ENCODE data around the gene ROS1. TPM values are rescaled to one million over a fixed set of nuclear protein-coding genes. Genes with fewer than 3 reads are reported as not detected.
"Not testable (repeated sequence)": the region's sequence is repeated elsewhere in the genome, so short reads cannot be mapped to it uniquely, and the experiment has no call there.

Gene ROS1
- total RNA-seq, 1 donor = not detected

DNA sequence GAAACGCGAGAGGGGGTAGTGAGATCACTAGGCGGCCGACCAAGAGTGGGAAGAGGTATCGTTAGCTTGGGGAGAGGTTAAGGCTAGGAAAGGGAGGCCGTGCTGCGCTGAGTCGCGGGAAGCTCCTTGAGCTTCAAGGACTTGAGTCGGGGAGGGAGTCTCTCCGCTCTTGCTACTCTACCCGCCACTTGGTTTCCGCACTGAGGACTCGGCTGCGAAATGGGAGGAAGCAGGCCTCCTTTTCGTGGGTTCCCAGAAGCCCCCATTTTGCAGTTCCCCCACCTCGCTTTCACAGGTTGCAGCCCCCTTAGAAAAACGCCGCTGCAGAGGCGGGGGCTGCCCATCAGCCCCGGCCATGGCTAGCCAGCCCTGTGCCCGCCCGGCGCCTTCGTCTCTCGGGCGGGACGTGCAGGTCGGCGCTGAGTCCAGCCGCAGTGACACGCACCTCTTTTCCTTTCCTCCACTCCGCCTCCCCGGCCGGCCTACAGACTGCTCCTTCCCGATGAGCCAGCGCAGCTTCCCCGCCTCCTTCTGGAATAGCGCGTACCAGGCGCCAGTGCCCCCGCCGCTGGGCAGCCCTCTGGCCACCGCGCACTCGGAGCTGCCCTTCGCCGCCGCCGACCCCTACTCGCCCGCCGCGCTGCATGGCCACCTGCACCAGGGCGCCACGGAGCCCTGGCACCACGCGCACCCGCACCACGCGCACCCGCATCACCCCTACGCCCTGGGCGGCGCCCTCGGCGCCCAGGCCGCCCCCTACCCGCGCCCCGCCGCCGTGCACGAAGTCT, 155.5 kb downstream of the ROS1 start:
- peak in 1 of 3 donors; percentile 21 for DNase-seq (ENCODE audit: low read depth in 2 of 3, low spot score in 2 of 3)

DNA sequence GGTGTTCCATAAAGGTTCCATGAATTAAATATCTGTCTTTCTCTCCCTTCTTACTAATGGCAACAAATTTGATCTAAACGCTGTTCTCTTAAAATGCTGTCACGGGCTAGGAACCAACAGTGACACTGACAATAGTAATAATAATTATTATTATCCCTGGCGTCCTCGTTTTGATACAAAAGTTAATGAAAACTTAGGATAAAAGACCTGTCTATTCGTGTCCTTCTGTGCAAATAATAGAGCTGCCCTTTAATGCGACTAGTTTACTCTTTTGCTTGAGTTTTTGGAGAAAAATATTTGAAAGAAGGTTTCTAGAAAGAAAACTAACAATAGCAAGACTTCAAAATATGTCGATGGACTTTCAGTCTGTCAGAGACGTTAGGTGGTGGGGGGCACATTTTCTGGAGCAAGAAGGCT, 156.1 kb downstream of the ROS1 start:
- DNase-seq (ENCODE audit: low read depth in 2 of 3, low spot score in 2 of 3) = peak in 1 of 3 donors; percentile 14

DNA sequence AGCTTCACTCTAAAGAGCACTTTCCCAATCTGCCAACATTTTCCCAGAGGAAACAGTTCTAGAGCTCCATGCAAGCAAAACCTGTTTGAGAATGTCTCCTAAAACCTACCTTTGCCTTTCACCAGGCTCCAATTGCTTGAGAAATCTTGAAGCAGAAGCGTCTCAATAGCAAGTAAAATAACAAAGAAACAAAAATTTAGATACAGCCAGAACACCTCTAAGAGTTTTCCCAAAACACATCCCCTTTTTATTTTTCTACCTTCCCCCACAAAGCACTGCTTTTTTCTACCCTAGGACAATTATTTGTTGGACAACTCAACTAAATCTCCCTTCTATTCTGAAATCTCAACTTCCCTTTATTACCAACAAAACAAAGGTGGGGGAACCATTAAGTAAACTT, 156.8 kb downstream of the ROS1 start:
- DNase-seq (ENCODE audit: low read depth in 2 of 3, low spot score in 2 of 3) = no peak

DNA sequence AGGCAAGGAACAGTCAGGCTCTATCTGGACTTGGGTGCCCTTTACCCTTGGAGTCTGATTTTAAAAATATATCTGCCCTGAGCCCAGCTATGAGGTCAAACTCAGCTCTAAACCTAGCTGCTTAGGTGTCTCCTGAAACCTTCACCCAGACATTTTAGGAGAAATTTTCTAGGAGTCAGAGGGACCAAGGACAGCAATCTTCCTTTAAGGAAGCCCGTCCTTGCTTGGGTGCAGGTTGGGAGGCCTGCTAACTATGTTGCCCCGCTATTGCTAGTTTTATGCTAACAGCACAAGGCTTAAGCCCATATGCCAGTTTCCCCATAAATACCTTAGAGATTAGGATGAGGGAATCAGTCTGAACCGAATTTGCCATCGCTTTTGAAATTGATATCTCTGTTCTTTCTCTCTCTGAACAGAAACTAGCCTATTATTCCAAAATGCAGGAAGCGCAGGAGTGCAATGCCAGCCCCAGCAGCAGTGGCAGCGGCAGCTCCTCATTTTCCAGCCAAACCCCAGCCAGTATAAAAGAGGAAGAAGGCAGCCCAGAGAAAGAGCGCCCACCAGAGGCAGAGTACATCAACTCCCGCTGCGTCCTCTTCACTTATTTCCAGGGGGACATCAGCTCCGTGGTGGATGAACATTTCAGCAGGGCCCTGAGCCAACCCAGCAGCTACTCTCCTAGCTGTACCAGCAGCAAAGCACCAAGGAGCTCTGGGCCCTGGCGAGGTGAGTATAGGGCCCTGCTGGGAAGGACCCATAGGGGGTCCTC, 157.8 kb downstream of the ROS1 start:
- peak in 1 of 3 donors; percentile 36 for DNase-seq (ENCODE audit: low read depth in 2 of 3, low spot score in 2 of 3)

DNA sequence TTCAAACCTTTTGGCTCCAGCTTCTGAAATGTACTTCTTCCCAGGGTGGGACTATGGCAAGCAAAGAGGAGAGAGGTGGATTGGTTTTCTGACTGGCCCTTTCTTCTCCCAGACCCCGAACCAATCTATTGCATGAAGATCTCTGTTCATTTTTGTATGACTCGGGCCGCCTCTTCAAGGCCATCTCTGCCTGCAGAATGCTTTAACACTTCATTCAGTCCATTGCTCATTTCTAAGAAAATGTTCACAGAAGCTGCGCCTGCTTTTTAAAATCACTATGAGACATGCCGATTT, 158.7 kb downstream of the ROS1 start:
- DNase-seq (ENCODE audit: low read depth in 2 of 3, low spot score in 2 of 3) = peak in 1 of 3 donors; percentile 7

DNA sequence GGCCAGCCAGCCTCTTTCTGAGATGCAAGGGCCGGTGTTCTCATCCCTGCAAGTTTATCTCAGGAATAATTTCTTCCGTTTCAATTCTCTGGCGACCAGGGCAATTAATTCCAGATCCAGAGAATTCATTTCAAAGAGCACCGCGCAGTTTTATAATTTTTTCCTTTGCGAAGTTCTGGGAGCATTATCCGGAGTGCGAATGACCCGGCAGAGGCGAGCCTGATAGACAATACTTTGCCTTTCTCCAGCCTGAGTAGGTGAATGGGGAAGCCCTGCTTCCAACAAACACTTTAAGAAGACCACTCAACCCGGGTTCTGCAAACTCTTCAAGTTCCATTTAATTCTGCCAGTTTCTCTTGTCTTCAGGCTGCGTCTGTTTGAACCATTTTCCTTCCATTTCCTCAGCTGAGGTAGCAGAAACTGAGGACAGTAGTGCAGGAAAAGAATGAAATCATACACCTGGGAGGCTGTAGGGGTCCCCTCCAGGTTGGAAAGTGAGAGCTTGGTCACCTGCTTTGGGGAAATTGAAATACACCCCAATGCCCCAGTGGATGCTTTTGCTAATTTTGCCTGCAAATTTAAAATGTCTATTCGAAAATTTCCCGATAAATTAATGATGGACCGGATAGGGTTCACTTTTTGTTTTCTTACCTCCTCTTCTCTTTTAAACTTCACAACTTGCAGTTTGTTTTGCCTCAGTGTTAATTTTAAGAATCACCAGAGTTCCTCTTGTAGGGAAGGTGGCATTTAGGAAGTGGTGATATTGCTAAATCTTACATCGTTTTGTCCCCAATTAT, 159.3 kb downstream of the ROS1 start:
- DNase-seq (ENCODE audit: low read depth in 2 of 3, low spot score in 2 of 3) = peak in 1 of 3 donors; percentile 15

DNA sequence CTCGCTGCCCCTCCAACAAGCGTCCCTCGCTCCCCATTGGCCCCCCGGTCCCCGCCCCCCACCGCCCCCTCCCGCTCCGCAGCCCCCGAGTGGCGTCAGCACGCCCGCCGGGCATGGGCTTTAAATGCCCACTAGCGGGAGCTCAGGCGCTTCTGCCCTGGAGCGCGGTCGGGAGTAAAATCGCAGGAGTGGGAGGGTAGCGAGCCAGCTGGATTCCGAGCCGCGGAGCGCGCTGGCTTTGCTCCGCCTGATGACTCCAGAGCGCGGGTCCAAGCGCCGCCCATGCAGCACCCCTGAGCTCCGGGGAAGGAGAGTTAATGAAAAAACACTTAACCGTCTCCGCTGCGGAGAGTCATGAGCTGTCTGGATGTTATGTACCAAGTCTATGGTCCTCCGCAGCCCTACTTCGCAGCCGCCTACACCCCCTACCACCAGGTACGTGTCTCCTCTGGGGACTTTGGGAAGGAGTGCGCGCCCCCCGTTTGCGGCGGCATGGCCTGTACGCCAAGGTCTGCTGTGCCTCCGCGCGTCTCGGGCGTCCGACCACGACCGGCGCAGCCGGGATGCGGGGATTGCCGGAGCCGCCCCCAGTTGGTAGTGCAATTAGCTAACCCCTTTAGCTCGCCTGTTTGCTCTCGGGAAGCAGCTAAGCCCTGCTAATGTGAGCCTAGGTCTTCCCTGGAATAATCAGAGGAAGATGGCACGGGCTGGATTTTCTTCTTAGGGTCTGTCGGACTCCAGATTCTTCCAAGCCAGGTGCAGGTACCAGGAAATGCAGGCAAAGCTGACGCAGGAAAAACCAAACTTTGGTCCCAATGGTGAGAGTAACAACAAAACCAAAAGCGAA, 160.1 kb downstream of the ROS1 start, which contains the start of gene VGLL2:
VGLL2 (plus strand) TSS at position 149 of the 847 bp plus-strand sequence; CDS start at position 355, 206 bp downstream.
- DNase-seq (ENCODE audit: low read depth in 2 of 3, low spot score in 2 of 3) = peak in 2 of 3 donors; percentile 38 to 40

DNA sequence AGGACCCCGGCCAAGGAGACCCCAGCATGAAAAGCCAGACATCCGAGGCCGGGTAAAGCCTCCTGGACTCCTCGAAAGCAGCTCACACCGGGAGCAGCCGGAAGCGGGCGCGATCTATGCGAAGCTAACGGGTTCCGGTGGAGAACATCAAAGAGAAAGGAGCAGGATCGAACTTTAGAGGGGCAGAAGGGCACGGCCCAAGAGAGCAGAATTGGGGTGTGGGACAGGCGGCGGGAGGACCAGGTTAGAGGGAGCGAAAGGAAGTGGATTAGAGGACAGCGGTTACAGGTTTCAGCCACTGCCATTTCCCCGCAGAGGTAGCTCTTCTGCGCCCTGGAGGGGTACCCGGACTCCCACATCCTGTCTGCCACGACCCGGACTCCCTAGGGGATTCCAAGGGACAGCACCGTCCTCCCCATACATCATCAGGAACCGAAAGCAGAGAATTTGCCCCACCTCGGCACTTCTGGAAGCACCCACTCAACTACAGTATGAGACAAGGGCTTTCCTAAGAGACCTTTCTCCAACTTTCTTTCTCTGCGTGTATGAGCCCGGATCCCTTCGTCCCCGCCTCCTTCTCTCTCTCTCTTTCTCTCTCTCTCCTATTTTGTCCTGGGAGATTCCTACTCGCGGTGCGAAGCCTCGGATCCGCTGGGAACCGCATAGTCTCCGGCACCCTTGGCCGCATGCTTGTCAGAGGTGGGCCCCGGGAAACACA, 160.9 kb downstream of the ROS1 start:
- DNase-seq (ENCODE audit: low read depth in 2 of 3, low spot score in 2 of 3) = peak in 1 of 3 donors; percentile 11

DNA sequence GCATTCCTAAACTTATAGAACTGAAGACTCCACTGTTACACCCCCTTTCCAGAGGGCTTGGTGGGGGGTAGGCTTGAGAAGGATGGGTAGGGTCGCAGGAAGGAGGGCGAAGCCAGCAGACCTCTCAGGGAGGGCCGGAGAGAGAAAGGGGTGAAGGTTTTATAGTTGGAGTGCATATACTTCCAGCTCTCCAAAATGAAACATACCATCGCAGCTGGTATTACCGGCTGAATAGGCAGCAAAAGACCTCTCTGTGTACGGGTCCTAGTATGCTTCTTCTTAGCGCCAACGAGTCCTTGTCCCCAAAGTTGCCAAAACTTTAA, 161.4 kb downstream of the ROS1 start:
- peak in 1 of 3 donors; percentile 27 for DNase-seq (ENCODE audit: low read depth in 2 of 3, low spot score in 2 of 3)

DNA sequence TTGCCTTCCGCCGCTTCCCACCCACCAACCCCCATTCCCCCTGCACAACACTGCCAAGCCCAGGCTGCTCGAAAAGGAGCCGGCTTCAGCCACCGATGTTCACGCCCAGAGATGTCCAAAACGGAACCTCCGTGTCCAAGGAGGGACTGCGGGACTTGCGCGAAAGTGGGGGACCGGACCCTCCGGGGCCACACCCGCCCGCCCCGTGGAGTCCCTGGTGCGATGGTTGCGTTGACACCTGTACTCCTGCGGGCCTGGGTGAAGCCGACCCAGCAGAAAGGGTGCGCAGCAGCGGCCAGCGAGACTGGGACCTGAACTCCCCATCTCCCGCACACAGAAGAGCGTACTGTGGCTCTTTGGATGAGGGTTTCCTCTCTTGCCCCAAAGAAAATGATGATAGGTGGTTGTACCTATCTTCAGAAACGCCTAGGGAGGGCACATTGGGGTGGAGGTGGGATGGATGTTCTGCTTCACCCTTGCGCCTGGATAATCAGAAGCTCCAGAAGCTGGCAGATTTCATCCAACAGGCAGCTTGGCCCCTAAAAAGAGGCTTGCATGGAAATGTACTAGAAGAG, 162.3 kb downstream of the ROS1 start:
- DNase-seq (ENCODE audit: low read depth in 2 of 3, low spot score in 2 of 3) = no peak

DNA sequence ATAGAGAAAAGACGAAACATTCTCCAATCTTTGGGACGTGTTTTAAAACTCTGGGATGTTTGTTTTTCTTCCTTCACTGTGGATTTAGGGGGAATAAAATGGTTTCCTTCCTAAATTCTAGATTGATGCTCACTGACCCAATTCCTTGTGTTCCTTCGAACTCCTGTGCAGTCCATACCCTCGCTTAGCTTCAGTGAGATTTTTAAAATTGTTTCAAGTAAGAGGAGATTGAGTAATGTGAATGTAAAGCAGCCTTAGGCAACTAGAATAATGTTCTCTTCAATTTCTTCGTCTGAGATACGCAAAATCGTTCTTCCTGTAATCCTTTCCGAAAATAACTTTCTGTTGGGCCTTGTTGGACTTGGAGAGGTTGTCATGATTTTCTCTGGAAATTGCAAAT, 162.9 kb downstream of the ROS1 start:
- no peak for DNase-seq (ENCODE audit: low read depth in 2 of 3, low spot score in 2 of 3)

DNA sequence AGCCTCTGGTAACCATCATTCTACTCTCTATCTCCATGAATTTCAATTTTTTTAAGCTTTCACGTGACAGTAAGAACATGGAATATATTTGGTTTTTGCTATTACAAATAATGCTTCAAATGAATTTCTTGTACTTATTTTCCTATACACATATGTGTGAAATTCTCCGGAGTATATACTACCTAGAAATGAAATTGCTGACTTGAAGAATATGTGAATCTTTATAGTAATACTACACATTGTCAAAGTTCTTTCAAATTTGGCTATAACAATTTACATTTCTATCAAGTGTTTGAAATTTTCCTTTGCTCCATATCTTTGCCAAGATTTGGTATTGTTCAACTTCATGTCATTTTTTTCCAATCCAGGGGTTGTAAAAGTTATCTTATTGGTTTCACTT, 172.0 kb downstream of the ROS1 start:
- DNase-seq (ENCODE audit: low read depth in 2 of 3, low spot score in 2 of 3) = no peak

DNA sequence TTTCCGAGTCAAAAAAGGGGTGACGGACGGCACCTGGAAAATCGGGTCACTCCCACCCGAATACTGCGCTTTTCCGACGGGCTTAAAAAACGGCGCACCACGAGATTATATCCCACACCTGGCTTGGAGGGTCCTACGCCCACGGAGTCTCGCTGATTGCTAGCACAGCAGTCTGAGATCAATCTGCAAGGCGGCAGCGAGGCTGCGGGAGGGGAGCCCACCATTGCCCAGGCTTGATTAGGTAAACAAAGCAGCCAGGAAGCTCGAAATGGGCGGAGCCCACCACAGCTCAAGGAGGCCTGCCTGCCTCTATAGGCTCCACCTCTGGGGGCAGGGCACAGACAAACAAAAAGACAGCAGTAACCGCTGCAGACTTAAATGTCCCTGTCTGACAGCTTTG, 180.8 kb downstream of the ROS1 start:
- not testable (repeated sequence) for DNase-seq (ENCODE audit: low read depth in 2 of 3, low spot score in 2 of 3)

DNA sequence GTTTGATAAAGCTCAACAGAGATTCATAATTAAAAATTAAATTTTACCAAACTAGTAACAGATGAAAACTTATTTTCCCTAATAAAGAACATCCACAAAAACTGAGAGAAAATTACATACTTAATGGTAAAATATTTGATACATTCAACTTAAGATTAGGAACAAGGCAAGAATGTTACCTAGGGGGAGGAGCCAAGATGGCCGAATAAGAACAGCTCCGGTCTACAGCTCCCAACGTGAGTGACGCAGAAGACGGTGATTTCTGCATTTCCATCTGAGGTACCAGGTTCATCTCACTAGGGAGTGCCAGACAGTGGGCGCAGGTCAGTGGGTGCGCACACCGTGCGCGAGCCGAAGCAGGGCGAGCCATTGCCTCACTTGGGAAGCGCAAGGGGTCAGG, 181.2 kb downstream of the ROS1 start:
- DNase-seq (ENCODE audit: low read depth in 2 of 3, low spot score in 2 of 3) = not testable (repeated sequence)

Small RNAs within 50 kb of the gene (small RNA-seq; reads per million reads assigned to genes)
- gene RN7SKP18 (not detected), gene RNU6-253P (not detected)

Other genes with a start within 250 kb of the ROS1 start
- not detected for gene VGLL2, start 160.4 kb downstream of the ROS1 start, total RNA-seq
- gene DCBLD1, start 56.7 kb upstream of the ROS1 start, total RNA-seq = 0.81 TPM
- gene GOPC, start 176.6 kb upstream of the ROS1 start, total RNA-seq = 12.9 TPM
- gene NUS1, start 249.5 kb upstream of the ROS1 start, total RNA-seq = 7.3 TPM